Vagina (tissue), 2 donors: ENCODE results near the gene RNPEPL1. TPM values are rescaled to one million over a fixed set of nuclear protein-coding genes. Genes with fewer than 3 reads are reported as not detected.

Source experiments
- DNase-seq, 2 donors: peaks; one replicate each; pipeline ENCODE4 v3.0.0-alpha.2; 2017; ENCODE audit errors: extremely low spot score in 2 of 2
- H3K27ac ChIP-seq: fragments of 200-600 bp; sonication (generic); one replicate; pipeline ENCODE4 v1.5.1; 2019
- H3K27me3 ChIP-seq: fragments of 200-600 bp; sonication (generic); one replicate; pipeline ENCODE4 v1.5.1; 2019
- H3K36me3 ChIP-seq, 2 donors: fragments of 200-600 bp; sonication (generic); one replicate each; pipeline ENCODE4 v1.5.1; 2017 to 2019
- H3K4me1 ChIP-seq: fragments of 200-600 bp; sonication (generic); one replicate; pipeline ENCODE4 v1.5.1; 2019
- H3K4me3 ChIP-seq, 2 donors: fragments of 200-600 bp; sonication (generic); 1 replicate in 1 of 2; 2 replicates in 1 of 2; pipeline ENCODE4 v1.5.1; 2016 to 2019
- H3K9me3 ChIP-seq: fragments of 200-600 bp; sonication (generic); one replicate; pipeline ENCODE4 v1.5.1; 2019
- POLR2A ChIP-seq, 2 donors: fragments of 450-650 bp; IDR thresholded peaks; one replicate each; pipeline ENCODE4 v1.6.1; 2017; ENCODE audit warnings: antibody characterized with exemption in 2 of 2, mild to moderate bottlenecking in 2 of 2, moderate library complexity in 2 of 2
- POLR2AphosphoS5 ChIP-seq, 2 donors: sonication (generic); formaldehyde crosslinking; IDR thresholded peaks; one replicate each; pipeline ENCODE4 v1.9.0; 2017; ENCODE audit warnings: antibody characterized with exemption in 2 of 2, mild to moderate bottlenecking in 2 of 2, low read depth in 1 of 2; ENCODE audit not compliant: insufficient read depth in 1 of 2
- intact Hi-C: fragments of 100-400 bp; cut with DNase I; formaldehyde crosslinking; loops from one replicate; pipeline ENCODE4 v1.15.1; 2023
- total RNA-seq: library from RNA; depleted of rRNA; stranded (reverse); fragments of >200 nt; gene quantifications from one replicate; pipeline ENCODE4 v1.2.3, GENCODE V29; 2016
- TF ChIP-seq, protein P1 (sequence below), 3 experiments: fragments of 450-650 bp in 2 of 3; fragments of 200-600 bp in 1 of 3; sonication (generic) in 1 of 3; IDR thresholded peaks; one replicate each; pipeline ENCODE4 v1.5.1; 2017 to 2019; ENCODE audit warnings: antibody characterized with exemption in 3 of 3, mild to moderate bottlenecking in 2 of 3, moderate library complexity in 2 of 3

Gene RNPEPL1
- total RNA-seq, 1 donor from 2014 or later = 65.1 TPM

DNA sequence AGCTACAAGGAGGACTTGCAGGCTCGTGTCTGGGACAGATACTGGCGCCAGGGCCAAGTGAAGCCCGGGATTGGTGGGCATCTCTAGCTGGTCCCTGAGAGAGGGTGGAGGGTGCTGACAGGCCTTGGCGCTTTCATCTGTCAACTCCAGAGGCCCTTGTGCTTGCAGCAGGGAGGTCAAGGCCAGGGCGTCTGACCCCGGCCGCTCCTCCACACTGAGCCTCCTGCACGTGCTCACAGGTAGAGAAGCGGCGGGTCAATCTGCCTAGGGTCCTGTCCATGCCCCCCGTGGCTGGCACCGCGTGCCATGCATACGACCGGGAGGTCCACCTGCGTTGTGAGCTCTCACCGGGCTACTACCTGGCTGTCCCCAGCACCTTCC, 27.8 kb downstream of the RNPEPL1 start:
- Histone ChIP-seq H3K27ac (no peak overlapping the region), H3K4me3 (no peak overlapping the region), H3K27me3 (no peaks in the 10 kb centered on the region), H3K4me1 (no peaks in the 10 kb centered on the region), H3K36me3 (peaks cover 0 to 5% of the 10 kb centered on the region in 2 donors), H3K9me3 (no peaks in the 10 kb centered on the region)
- TF ChIP-seq POLR2A (IDR thresholded peaks at IDR 0.05) = no peak
- TF ChIP-seq, protein P1, sequence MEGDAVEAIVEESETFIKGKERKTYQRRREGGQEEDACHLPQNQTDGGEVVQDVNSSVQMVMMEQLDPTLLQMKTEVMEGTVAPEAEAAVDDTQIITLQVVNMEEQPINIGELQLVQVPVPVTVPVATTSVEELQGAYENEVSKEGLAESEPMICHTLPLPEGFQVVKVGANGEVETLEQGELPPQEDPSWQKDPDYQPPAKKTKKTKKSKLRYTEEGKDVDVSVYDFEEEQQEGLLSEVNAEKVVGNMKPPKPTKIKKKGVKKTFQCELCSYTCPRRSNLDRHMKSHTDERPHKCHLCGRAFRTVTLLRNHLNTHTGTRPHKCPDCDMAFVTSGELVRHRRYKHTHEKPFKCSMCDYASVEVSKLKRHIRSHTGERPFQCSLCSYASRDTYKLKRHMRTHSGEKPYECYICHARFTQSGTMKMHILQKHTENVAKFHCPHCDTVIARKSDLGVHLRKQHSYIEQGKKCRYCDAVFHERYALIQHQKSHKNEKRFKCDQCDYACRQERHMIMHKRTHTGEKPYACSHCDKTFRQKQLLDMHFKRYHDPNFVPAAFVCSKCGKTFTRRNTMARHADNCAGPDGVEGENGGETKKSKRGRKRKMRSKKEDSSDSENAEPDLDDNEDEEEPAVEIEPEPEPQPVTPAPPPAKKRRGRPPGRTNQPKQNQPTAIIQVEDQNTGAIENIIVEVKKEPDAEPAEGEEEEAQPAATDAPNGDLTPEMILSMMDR (IDR thresholded peaks at IDR 0.05) = no peak
- no peak for TF ChIP-seq POLR2AphosphoS5 (IDR thresholded peaks at IDR 0.05; ENCODE audit: insufficient read depth in 1 of 2, low read depth in 1 of 2)
- intact Hi-C loops = no loop called here
- DNase-seq = no peak

DNA sequence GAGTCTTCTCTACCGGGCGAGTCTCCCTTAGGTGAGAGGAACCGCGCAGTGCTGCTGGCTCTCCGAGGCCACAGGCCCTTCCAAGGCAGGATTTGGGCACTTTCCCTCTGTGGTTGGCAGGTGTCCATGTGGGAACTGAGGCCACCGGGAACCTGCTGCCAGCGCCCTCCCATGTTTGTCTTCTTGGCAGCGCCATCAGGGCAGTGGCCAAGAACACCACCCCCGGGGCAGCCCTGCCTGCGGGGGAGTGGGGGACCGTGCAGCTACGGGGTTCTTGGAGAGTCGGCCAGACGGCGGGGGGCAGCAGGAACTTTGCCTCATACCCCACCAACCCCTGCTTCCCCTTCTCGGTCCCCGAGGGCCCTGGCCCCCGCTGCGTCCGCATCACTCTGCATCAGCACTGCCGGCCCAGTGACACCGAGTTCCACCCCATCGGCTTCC, 28.2 kb downstream of the RNPEPL1 start:
- no peak for TF ChIP-seq POLR2A (IDR thresholded peaks at IDR 0.05)
- TF ChIP-seq POLR2AphosphoS5 (IDR thresholded peaks at IDR 0.05; ENCODE audit: insufficient read depth in 1 of 2, low read depth in 1 of 2) = no peak
- TF ChIP-seq, protein P1 (IDR thresholded peaks at IDR 0.05) = no peak
- Histone ChIP-seq H3K27ac (no peak overlapping the region), H3K9me3 (no peaks in the 10 kb centered on the region), H3K4me1 (no peaks in the 10 kb centered on the region), H3K4me3 (no peak overlapping the region), H3K36me3 (peaks cover 0 to 3% of the 10 kb centered on the region in 2 donors), H3K27me3 (no peaks in the 10 kb centered on the region)
- intact Hi-C loops = no loop called here
- no peak for DNase-seq

DNA sequence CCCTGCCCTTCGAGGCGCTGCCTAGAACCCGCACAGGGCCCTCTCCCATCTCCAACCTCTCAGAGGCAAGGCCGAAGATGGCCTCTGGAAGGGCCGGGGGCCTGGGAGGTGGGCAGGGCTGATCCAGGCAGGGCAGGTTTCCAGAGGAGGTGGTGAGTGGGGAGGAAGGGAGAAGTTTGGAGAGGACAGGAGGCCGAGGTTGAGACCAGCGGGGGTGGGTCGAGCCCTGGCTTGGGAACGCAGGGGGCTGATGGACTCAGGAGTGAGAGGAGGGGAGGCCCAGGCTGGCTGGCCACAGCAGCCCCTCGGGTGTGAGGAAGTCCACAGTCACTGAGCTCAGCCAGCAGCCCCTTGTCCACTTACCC, 28.8 kb downstream of the RNPEPL1 start:
- Histone ChIP-seq H3K27ac (no peak overlapping the region), H3K4me3 (no peak overlapping the region), H3K9me3 (no peaks in the 10 kb centered on the region), H3K27me3 (no peaks in the 10 kb centered on the region), H3K4me1 (no peaks in the 10 kb centered on the region), H3K36me3 (peaks cover 0 to 3% of the 10 kb centered on the region in 2 donors)
- DNase-seq = no peak
- intact Hi-C loops = no loop called here
- TF ChIP-seq, protein P1 (IDR thresholded peaks at IDR 0.05) = no peak
- TF ChIP-seq POLR2AphosphoS5 (IDR thresholded peaks at IDR 0.05; ENCODE audit: insufficient read depth in 1 of 2, low read depth in 1 of 2) = no peak
- no peak for TF ChIP-seq POLR2A (IDR thresholded peaks at IDR 0.05)

DNA sequence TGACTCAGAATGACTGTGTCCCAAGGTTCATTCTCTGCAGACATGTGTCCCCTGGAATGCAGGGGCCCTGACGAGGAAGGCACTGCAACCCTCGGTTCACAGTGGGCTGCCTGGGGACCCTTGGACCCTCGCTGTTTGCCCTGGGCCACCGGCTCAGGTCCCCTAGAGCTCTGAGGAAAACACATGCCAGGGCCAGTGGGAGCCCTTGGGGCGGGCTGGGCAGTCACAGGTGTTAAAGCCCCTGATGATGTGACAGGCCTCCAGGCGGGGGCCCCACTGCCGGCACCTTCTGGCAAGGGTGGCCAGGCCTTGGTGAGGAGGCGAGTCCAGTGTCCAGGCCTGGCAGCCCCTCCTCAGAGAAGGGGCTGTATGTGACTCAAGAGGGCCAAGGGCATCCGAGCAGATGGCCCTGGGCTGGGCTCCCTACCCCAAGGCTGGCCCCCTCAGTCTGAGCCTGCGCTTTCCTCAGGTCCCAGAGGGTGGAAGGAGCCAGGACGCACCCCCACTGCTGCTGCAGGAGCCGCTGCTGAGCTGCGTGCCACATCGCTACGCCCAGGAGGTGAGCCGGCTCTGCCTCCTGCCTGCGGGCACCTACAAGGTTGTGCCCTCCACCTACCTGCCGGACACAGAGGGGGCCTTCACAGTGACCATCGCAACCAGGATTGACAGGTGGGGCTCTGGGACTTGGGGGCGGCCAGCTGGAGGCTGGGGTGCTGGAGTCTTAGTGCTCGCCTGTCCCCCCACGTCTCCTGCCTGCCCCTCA, 29.3 kb downstream of the RNPEPL1 start:
- H3K27ac ChIP-seq = no peak overlapping the region
- DNase-seq = no peak
- H3K4me1 ChIP-seq = no peaks in the 10 kb centered on the region
- intact Hi-C loops = no loop called here
- TF ChIP-seq POLR2A (IDR thresholded peaks at IDR 0.05) (no peak), POLR2AphosphoS5 (IDR thresholded peaks at IDR 0.05; ENCODE audit: insufficient read depth in 1 of 2, low read depth in 1 of 2) (no peak)
- TF ChIP-seq, protein P1 (IDR thresholded peaks at IDR 0.05) = no peak
- no peak overlapping the region for H3K4me3 ChIP-seq
- H3K9me3 ChIP-seq = no peaks in the 10 kb centered on the region
- no peaks in the 10 kb centered on the region for H3K27me3 ChIP-seq
- H3K36me3 ChIP-seq = peaks cover 0 to 3% of the 10 kb centered on the region in 2 donors

DNA sequence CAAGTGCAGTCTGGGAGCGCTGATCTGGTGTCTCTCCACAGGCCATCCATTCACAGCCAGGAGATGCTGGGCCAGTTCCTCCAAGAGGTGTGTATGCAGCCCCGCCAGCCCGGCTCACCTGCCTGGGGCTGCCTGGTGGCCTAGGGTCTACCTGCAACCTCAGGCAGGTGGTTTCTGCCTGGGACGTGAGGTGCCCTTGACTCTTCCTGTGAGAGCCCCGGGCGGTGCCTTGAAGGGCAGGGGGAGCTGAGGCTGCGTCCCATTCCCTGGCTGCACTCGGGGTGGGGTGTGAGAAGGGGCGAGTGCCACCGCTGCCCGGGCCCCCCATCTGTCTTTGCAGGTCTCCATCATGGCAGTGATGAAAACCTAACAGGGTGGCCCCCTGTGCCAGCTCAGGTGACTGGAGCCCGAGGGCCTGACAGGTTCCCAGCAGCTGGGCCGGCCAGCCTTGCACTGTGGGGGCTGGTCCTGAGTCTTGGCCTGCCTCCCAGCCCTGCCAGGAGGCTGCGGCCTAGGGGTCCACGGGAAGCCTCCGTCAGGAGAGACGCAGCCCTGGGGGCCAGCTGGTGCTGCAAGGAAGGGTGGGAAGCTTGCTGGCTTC, 30.1 kb downstream of the RNPEPL1 start:
- H3K36me3 ChIP-seq = peaks cover 0 to 3% of the 10 kb centered on the region in 2 donors
- H3K4me1 ChIP-seq = no peaks in the 10 kb centered on the region
- intact Hi-C loops = no loop called here
- no peaks in the 10 kb centered on the region for H3K9me3 ChIP-seq
- H3K27ac ChIP-seq = no peak overlapping the region
- H3K4me3 ChIP-seq = no peak overlapping the region
- no peak for TF ChIP-seq POLR2A (IDR thresholded peaks at IDR 0.05)
- TF ChIP-seq POLR2AphosphoS5 (IDR thresholded peaks at IDR 0.05; ENCODE audit: insufficient read depth in 1 of 2, low read depth in 1 of 2) = no peak
- TF ChIP-seq, protein P1 (IDR thresholded peaks at IDR 0.05) = no peak
- DNase-seq = no peak
- no peaks in the 10 kb centered on the region for H3K27me3 ChIP-seq
